Osteocyte (in vitro differentiated cells): ENCODE data around the gene FLRT3. TPM values are rescaled to one million over a fixed set of nuclear protein-coding genes. Genes with fewer than 3 reads are reported as not detected.

Source experiments
- DNase-seq: peaks from one replicate; pipeline ENCODE4 v3.0.0; 2021; ENCODE audit warnings: mixed read lengths; ENCODE audit not compliant: unreplicated experiment; ENCODE audit errors: extremely low spot score
- H3K27ac Mint-ChIP-seq: one replicate; pipeline ENCODE4 v1.8.0; 2021; ENCODE audit warnings: mild to moderate bottlenecking, mixed read lengths; ENCODE audit not compliant: unreplicated experiment
- H3K27me3 Mint-ChIP-seq: one replicate; pipeline ENCODE4 v1.8.0; 2021; ENCODE audit warnings: mixed read lengths; ENCODE audit not compliant: unreplicated experiment
- H3K36me3 Mint-ChIP-seq: one replicate; pipeline ENCODE4 v1.8.0; 2021; ENCODE audit warnings: mixed read lengths; ENCODE audit not compliant: unreplicated experiment
- H3K4me1 Mint-ChIP-seq: one replicate; pipeline ENCODE4 v1.8.0; 2021; ENCODE audit warnings: mixed read lengths; ENCODE audit not compliant: unreplicated experiment
- H3K4me3 Mint-ChIP-seq: one replicate; pipeline ENCODE4 v1.8.0; 2021; ENCODE audit warnings: mild to moderate bottlenecking, moderate library complexity, mixed read lengths; ENCODE audit not compliant: unreplicated experiment
- H3K9me3 Mint-ChIP-seq: one replicate; pipeline ENCODE4 v1.8.0; 2021; ENCODE audit warnings: mixed read lengths; ENCODE audit not compliant: unreplicated experiment
- CTCF ChIP-seq: fragments of 200-600 bp; sonication (generic); IDR thresholded peaks from 2 replicates; pipeline ENCODE4 v1.5.0; 2021; ENCODE audit warnings: antibody characterized with exemption, mild to moderate bottlenecking, moderate library complexity
- total RNA-seq: library from RNA; stranded (reverse); gene quantifications from 2 replicates; pipeline ENCODE4 v1.2.1, GENCODE V29; 2021

The FLRT3 gene
- total RNA-seq, 1 donor from 2014 or later = 0.40 TPM

GRCh38 chr20:14282140-14282539, 55.3 kb downstream of the FLRT3 start:
- no peak for TF ChIP-seq CTCF
- no peaks in the 10 kb centered on the region for H3K4me1 Mint-ChIP-seq
- DNase-seq = no peak
- H3K4me3 Mint-ChIP-seq = no peak overlapping the region
- no peak overlapping the region for H3K27ac Mint-ChIP-seq
- no peaks in the 10 kb centered on the region for H3K9me3 Mint-ChIP-seq
- no peaks in the 10 kb centered on the region for H3K36me3 Mint-ChIP-seq
- H3K27me3 Mint-ChIP-seq = no peaks in the 10 kb centered on the region
